Kidney epithelial cell (primary cell): ENCODE results near the gene MUC6. TPM values are rescaled to one million over a fixed set of nuclear protein-coding genes. Genes with fewer than 3 reads are reported as not detected.

Source experiments
- DNase-seq: peaks from one replicate; pipeline ENCODE4 v3.0.0-alpha.2; 2010; ENCODE audit warnings: low read depth
- H3K27me3 ChIP-seq: 2 replicates; pipeline ENCODE4 v1.6.0; 2011; ENCODE audit warnings: low read length; ENCODE audit not compliant: control insufficient read depth, insufficient read depth
- H3K36me3 ChIP-seq: 2 replicates; pipeline ENCODE4 v1.5.1; 2011; ENCODE audit warnings: low read length; ENCODE audit not compliant: control insufficient read depth, insufficient read depth
- H3K4me3 ChIP-seq: 2 replicates; pipeline ENCODE4 v1.5.1; 2011; ENCODE audit warnings: low read depth, mild to moderate bottlenecking, control low read depth, low read length
- CTCF ChIP-seq: IDR thresholded peaks from 2 replicates; pipeline ENCODE4 v1.5.1; 2011; ENCODE audit warnings: mild to moderate bottlenecking, moderate library complexity, low read length, control low read depth, inconsistent platforms; ENCODE audit not compliant: insufficient read depth, poor library complexity, severe bottlenecking
- total RNA-seq: library from RNA; depleted of rRNA; stranded (reverse); fragments of >200 nt; gene quantifications from 2 replicates; pipeline ENCODE4 v1.2.3, GENCODE V29; 2015

Gene MUC6
- total RNA-seq, 1 donor from 2014 or later: not detected

GRCh38 chr11:1026641-1027482 is 9.7 kb downstream of the MUC6 start:
- DNase-seq: no peak
- H3K27me3 ChIP-seq: peaks cover 3% of the 10 kb centered on the region
- H3K4me3 ChIP-seq: no peak overlapping the region
- no peaks in the 10 kb centered on the region for H3K36me3 ChIP-seq
- TF ChIP-seq CTCF: no peak

GRCh38 chr11:1026163-1026450 is 10.4 kb downstream of the MUC6 start:
- Histone ChIP-seq H3K4me3 (no peak overlapping the region), H3K27me3 (peaks cover 3% of the 10 kb centered on the region), H3K36me3 (no peaks in the 10 kb centered on the region)
- DNase-seq: no peak
- TF ChIP-seq CTCF: no peak

- Histone ChIP-seq H3K27me3 (peaks cover under 1% of the 10 kb centered on the region), H3K4me3 (no peak overlapping the region), H3K36me3 (no peaks in the 10 kb centered on the region)
- TF ChIP-seq CTCF: no peak
- DNase-seq: no peak
Measured at GRCh38 chr11:1025410-1026162, 10.9 kb downstream of the MUC6 start.

- Histone ChIP-seq H3K36me3 (no peaks in the 10 kb centered on the region), H3K27me3 (no peaks in the 10 kb centered on the region), H3K4me3 (no peak overlapping the region)
- DNase-seq: no peak
- TF ChIP-seq CTCF: no peak
Measured at GRCh38 chr11:1024597-1025409, 11.7 kb downstream of the MUC6 start.

GRCh38 chr11:1023811-1024596 is 12.5 kb downstream of the MUC6 start:
- TF ChIP-seq CTCF: no peak
- Histone ChIP-seq H3K27me3 (no peaks in the 10 kb centered on the region), H3K4me3 (no peak overlapping the region), H3K36me3 (no peaks in the 10 kb centered on the region)
- DNase-seq: no peak
